Measurements from ENCODE around the gene GAS7. TPM values are rescaled to one million over a fixed set of nuclear protein-coding genes. Genes with fewer than 3 reads are reported as not detected.
"Not testable (repeated sequence)": the region's sequence is repeated elsewhere in the genome, so short reads cannot be mapped to it uniquely, and the experiment has no call there.

GAS7 gene
- total RNA-seq, 1 donor from 2014 or later, result 0.08 TPM

DNA sequence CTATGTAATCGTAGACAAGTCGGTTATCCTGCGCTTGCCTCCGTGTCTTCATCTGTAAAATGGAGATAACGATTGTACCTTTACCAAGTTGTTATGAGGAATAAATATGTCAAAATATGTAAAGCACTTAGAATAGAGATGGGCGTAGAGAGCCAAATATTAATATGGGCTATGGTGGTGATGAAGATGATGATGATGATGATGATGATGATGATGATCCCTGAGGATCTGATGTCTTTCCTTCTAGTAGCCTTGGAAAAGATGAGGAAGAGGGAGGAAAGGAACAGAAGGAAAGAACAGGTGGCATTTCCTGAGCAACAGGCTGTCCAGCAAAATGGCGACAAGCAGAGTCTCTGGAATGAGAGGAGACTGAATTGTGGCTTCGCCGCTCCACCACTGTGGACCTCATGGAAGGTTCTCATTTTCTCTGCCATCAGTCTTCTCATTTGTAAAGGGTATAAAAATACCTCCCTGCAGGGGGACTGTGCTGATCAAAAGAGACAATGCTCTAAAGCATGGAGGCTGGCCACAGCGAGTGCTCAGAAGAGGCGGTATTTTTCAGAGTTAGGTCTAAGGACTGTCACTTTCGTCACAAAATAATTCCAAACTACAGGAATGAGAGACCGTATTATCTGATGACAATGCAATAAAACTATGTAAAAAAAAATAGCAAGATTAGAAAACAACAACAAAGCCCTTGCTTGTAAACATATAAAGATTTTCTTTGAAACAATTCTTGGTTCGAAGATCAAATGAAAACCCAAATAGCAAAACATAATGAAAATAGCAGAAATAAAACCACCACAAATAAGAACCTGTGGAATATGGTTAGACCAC, 276.2 kb downstream of the GAS7 start:
- DNase-seq (ENCODE audit: low read depth), result no peak

DNA sequence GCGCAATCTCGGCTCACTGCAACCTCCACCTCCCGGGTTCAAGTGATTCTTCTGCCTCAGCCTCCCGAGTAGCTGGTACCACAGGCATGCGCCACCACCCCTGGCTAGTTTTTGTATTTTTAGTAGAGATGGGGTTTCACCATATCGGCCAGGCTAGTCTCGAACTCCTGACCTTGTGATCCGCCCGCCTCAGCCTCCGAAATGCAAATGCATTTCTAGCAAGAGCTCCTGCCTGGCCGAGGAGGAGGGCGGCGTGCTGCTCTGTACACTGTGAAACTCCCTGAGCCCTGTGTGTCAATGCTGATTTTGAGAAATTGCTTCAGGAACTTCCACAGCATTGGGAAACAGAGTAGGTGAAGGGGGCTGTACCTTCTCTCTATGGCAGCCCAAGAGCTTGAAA, 277.2 kb downstream of the GAS7 start:
- DNase-seq (ENCODE audit: low read depth), result not testable (repeated sequence)

DNA sequence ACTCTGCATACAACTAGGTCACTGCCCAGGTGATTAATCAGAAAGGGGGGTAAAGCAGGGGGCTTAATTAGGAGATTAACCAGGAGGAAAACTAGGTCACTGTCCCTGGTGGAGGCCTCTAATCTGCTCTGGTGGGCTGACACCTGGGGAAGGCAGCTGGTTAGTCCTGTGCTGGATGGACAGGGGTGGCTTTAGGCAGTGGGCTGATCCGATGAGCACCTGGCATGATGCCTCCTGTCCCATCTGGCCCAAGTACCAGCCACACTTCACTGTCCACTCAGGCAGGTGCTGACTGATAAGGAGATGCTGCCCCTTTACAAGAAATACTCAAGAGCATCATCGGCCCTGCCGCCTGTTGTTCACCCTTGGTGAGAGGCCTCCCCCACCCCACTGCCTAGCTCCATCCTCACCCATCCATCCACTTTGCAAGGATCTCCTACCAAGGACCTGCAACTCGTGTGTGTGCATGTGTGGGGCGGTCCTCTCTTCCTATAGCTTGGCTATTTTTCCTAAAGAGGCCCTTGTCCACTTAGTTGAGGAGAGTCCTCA, 279.5 kb downstream of the GAS7 start:
- no peak for DNase-seq (ENCODE audit: low read depth)

DNA sequence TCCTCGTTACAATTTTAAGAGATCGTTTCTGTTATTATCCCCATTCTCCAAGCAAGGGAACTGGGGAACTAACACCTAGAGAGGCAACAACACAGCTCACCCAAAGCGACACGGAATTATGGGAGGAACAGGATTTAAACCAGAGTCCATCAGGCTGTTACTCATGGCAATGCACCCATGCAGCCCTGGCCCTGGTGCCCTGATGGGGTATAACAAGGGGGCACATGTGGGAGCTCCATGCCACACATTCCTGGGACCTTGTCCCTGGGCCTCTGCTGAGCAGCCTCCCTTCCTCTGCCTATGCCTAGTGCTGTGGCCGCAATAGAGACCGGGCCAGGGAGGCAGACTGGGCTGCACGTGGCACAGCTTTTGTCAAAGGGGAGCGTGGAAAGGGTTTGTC, 280.1 kb downstream of the GAS7 start:
- no peak for DNase-seq (ENCODE audit: low read depth)

DNA sequence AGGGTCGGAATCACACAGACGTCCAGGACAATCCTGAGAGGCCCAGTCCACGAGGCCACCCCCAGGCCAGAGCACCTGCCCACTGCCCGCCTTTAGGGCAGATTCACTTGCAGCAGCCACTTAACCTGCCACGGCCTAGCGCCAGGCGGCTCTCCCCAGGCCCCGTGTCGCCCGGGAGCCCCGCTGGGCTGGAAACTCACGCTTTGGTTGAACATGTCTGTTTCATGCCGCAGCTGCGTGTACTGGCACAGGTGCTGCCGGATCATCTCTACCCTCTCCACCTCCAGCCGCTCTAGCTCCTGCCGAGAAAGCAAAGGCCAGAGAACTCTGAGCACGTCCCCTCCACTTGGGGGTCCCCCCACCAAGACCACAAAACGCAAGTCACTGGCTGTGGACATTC, 280.6 kb downstream of the GAS7 start:
- DNase-seq (ENCODE audit: low read depth), result no peak

DNA sequence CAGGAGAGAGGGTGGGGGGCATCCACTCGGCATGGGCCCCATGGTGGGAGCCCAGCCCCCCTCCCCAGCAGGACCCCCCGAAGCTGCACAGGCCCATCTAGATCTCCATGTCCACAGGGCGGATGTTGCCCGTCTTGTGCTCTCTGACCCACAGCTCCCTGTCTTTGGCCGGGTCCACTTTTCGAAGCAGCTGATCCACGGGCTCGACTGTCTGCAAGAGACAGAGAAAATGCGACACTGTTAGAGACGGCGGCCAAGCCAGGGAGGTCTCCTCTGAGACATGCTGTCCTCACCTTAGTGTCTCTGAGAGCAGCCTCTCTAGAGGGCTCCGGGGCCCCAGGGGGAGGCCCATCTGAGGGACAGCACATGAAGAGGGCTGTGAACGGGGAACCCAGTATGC, 281.3 kb downstream of the GAS7 start:
- no peak for DNase-seq (ENCODE audit: low read depth)

DNA sequence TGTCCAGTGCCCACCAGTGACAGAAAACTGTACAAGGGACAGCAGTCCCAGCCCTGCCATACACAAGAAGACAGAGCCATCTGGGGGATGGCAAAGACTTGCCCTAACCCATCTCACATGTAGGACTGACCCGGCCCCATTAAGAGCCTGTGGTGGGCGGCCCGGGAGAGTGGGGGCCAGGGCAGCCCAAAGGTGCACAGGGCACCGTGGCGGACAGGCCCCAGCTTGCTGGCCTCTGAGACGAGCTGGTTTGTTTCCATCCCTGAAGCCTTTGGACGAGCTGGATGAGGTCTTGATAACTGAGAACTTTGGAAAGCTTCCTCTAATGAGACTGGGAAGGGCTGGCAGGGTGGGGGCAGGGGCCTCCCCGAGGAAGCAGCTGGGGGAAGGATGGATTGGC, 282.3 kb downstream of the GAS7 start:
- no peak for DNase-seq (ENCODE audit: low read depth)

DNA sequence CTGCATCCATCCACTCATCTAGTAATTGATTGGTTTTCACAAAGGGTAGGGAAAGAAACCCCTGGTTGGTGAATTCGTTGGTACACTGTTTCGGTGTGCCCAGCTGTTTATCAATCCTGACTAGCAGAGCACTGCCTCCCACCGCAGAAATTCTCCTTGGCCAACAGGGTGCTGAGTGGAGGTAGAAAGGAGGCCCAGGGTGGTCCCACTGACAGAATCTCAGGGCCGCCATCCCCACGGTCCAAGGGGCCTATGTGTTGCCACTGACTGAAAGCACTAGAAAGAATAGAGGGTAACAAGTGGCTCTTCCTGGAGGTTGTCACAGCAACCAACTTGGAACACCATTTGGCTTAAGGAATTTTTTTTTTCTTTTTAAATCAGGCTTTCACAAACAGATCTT, 284.9 kb downstream of the GAS7 start:
- no peak for DNase-seq (ENCODE audit: low read depth)

DNA sequence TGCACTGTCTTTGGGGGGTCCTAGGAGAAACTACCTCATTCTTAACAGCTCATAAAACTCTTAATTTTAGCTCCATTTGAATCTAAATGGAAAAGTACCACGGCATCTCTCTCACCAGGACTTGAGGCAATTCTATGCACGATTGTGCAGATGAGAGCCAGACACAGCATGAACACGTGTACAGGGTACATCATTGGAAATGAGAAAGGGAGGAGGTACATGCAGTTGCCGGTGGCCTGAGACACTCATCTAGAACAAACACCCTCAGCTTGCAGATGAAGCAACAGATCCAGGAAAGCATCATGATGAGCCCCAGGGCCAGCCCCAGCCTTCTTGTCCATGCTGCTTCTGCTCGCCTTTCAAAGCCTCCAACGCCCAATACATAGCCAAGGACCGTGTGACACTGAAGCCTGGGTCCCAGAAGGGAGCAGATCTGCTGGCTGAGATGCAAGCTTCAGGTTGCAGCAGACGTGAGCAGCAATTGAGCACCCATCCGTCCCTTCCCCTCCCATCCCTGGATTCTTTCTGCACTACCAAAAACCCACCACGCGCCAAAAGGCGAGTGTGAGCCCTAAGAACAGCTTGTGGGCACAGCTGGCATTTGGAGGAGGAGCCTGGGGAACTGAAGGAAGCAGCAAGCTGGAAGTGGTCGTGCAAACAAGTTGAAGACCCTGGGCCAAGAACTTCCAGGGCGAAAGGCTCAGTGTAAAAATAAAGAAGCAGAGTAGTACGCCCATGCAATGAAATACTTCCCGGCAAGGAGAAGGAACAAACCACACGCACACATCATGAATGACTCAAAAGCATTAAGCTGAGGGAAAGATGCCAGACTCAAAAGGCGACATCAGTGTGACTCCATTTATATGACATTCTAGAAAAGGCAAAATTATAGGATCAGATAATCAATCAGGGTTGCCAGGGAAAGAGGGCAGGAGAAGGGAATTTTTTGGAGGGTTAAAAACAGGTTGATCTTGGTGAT, 286.0 kb downstream of the GAS7 start:
- no peak for DNase-seq (ENCODE audit: low read depth)

DNA sequence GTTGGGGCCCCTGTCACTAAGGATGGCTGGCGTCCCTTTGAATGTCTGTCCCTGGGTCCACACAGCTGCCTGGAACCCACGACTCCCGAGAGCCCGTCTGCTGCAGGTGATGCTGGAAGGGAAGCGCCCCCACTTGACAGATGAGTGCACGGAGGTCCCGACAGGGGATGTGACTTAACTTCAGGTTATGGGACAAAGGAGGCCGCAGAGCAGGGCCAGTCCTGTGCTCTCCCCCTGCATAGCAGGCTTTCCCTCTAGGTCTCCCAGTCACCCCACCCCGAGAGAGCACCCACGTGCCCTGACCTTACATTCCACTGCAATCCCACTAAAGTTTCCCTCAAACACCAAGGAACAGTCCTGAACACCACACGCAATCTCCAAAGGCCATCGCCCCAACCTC, 287.3 kb downstream of the GAS7 start:
- DNase-seq (ENCODE audit: low read depth), result no peak

DNA sequence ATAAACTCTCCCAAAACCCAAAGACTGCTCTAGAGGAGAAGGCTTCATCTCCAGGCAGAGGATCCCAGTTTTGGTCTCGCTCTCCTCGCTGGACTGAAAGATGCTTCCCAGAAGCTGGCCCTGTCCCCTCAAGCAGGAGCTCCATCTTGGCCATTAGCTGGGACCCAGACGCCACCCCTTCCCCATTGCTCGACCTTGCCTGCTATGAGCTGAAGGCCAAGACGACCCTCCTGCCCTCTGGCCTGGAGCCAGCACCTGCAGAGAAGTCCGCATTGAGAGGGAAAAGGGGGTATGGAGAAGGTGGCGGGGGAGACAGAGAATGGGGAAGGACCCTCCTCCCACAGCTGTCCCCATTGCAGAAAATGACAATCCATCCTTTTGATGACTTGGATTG, 289.8 kb downstream of the GAS7 start:
- no peak for DNase-seq (ENCODE audit: low read depth)

DNA sequence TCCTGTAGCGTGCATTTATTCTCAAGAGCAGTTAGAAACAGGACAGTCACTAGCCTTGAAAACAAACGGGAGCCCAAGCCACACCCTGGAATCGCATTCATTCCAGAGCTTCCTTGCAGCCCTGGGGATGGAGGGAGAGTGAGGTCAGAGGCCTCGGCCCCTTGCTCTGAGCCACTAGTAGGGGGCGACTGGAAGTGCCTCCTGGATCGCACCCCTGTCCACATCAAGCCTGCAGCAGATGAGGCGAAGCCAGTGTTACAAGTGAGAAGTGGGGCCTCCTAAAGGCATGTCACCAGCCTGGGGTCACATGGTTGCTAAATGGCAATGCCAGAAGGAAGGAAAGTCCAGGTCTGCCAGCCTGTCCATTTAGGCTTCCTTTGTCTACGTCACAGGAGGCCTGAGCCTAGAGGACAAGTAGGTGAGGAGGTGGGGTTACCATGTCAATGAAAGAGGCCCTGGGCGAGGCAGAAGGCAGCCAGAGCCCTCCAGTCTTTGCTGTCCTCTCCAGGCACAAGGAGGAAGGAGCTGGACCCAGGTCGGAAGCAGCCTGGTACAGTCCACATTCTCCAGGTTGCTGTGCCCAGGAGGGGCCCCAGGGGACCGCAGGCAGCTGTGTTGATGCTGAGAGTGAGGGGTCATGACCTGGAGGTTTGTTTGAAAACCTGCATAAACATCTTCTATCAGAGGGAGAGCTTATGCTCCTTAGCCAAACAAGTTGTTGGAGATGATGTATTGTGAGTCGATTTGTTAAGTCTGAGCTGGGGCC, 290.3 kb downstream of the GAS7 start:
- no peak for DNase-seq (ENCODE audit: low read depth)

DNA sequence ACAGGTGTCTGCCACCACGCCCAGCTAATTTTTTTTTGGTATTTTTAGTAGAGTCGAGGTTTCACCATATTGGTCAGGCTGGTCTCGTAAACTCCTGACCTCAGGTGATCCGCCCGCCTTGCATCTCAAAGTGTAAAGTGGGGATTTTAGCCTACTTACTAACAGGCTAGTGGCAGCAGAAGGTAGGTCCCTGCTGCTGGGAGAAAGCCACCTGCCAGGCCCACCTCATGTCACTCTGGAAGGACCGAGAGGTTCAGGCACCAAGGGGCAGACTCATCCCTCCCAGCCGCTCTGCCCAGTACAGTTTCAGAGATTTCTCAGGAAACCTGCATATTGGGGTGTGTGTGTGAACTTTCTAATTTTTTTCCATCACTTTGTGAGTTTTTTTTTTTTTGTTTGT, 291.3 kb downstream of the GAS7 start:
- DNase-seq (ENCODE audit: low read depth), result no peak

DNA sequence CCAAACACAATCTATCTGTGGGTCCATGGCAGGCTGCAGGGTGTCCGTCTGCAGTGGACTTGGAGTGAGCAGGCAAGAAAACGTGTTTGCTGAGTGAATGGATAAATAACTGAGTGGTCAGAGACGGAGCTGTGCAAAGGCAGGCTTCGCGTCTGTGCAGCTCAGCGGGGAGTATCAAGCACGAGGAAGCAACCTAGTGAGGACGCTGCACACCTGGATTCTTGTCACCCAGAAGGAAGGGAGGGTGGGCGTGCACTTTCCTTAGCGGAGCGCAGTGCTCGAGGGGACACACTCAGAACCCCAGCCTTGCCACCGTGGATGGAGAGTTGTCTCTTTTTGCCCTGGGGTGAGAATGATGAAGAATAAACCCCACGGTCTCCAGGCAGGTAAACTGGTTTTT, 291.8 kb downstream of the GAS7 start:
- DNase-seq (ENCODE audit: low read depth), result no peak

DNA sequence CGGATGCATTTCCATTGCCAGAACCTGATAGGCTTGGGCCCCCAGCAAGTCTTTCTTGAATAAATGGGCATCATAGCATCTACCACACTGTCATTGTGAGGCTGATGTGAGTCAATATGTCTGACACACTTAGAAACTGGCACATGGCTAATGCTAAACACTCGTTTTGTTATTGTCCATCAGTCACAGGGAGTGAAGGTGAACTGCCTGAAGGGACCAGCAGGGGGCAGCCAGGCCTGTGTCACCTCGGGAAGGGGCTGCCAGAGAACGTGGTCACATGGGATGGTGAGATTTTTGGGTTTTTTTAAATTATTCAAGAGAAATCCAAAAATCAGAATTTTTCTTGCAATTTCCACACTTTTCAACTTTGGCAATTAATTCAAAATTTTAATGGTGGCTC, 292.5 kb downstream of the GAS7 start:
- DNase-seq (ENCODE audit: low read depth), result no peak

DNA sequence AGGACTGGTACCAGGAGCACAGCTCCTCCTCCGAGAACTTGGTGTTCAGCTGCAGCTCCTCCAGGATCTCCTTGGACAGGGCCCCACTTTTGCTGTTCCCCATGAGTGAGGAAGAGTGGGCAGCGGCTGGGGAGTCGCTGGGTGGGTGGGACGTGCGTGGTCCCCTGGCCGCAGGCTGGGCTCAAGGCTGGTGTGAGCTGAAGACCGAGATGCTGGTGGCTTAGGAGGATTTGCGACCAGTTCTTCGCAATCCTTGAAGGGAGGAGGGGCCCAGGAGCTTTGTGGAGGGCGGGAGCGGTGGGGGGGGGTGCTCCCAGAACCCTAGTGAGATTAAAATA, 293.4 kb downstream of the GAS7 start, which contains the start of gene RCVRN:
Gene RCVRN (minus strand): TSS at position 194 of the 338 bp plus-strand sequence. CDS start 91 bp downstream, at position 103.
- DNase-seq (ENCODE audit: low read depth), result no peak

DNA sequence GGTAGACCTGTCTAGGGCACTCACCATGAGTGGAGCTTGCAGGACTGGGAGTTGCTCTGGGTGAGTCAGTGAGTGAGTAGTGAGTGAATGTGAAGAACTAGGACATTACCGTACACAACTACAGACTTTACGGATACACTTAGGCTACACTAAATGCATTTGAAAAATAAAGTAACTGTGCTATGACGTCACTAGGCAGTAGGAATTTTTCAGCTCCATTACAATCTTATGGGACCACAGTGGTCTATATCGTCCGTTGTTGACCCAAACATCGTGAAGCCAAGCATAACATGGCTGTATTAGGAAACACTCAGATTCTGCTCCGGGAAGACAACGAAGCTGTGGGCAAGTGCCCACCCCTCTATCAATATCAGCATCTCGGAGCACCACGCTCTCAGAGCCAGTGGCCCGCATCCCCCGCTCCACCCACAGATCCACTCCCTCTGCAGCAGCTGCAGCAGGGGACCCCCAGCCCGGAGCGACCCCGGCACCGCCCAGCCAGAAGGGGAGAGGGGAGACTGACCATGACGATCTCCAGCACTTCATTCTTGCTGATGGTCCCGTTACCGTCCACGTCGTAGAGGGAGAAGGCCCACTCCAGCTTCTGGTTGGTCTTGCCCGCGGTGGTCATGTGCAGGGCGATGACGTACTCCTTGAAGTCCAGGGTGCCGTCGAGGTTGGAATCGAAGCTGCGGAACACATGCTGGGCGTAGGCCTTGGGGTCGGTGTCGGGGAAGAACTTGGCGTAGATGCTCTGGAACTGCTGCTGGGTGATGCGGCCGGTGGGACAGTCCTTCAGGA, 293.9 kb downstream of the GAS7 start:
- no peak for DNase-seq (ENCODE audit: low read depth)

DNA sequence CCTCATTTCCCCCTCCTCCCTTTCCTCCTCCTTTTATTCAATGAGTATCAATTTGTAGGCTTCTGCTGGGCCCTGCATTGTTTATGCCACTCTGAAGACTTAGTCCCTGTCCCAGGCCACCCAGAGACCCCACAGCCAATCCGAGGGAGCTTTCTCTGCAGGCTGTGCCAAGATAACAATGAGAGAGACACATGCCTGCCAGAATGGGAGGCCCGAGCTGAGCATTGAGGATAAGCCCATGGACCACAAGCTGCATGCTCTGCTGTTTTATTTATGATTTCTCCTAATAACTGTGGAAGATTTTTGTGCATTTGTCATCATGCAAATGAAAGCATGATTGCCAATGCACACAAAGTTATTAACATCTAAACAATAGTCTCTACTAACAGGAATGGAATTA, 296.3 kb downstream of the GAS7 start:
- no peak for DNase-seq (ENCODE audit: low read depth)

DNA sequence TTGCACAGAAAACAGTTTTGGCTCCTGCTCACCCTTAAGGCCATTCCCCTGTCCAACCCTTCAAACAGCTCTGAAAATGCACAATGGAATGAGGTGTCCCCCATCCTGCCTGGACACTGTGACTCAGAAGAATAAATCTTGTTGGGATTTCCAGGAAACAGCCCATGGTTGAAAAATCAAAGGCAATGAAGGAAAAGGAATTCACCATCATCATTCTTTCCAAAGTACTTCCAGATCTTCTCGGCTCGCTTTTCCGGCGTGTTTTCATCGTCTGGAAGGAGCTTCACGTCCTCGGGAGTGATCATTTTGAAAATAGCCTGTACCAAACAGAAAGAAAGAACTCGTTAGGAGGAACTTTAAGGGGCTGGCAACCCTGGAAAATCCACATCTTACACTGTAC, 297.6 kb downstream of the GAS7 start:
- DNase-seq (ENCODE audit: low read depth), result no peak

DNA sequence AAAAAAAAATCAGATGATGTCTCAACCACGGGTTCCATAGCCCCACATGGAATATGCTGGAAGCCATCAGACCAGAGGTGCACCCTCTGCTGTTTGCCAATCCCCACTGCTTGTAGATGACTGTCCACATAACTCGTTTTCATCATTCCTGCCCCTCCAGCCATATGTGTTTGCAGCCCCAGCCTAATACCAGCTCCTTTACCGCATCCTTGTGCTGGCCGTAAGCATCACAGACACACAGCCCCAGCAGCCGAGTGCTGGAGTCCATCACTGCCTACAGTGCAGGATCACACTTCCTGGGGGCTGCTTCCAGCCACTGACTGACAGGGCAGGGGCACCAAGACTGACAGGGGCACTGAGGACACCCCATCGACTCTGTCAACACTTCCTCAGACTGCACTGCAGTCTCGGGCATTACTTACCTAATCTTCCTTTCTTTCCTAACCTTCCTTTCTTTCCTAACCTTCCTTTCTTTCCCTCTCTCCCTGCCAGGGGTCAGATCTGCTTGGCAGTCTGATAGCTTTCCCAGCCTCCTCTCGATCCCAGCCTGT, 298.3 kb downstream of the GAS7 start:
- no peak for DNase-seq (ENCODE audit: low read depth)

Measured in myocyte (in vitro differentiated cells).